GM12874 (cell line): ENCODE measurements around the gene C1QL4.

Experiments
- TF ChIP-seq, protein P1 (sequence below): IDR thresholded peaks from 2 replicates; pipeline ENCODE4 v1.5.1; 2011; ENCODE audit warnings: low read depth, mild to moderate bottlenecking, control low read depth, low read length, moderate library complexity; ENCODE audit not compliant: insufficient read depth

Gene C1QL4

DNA sequence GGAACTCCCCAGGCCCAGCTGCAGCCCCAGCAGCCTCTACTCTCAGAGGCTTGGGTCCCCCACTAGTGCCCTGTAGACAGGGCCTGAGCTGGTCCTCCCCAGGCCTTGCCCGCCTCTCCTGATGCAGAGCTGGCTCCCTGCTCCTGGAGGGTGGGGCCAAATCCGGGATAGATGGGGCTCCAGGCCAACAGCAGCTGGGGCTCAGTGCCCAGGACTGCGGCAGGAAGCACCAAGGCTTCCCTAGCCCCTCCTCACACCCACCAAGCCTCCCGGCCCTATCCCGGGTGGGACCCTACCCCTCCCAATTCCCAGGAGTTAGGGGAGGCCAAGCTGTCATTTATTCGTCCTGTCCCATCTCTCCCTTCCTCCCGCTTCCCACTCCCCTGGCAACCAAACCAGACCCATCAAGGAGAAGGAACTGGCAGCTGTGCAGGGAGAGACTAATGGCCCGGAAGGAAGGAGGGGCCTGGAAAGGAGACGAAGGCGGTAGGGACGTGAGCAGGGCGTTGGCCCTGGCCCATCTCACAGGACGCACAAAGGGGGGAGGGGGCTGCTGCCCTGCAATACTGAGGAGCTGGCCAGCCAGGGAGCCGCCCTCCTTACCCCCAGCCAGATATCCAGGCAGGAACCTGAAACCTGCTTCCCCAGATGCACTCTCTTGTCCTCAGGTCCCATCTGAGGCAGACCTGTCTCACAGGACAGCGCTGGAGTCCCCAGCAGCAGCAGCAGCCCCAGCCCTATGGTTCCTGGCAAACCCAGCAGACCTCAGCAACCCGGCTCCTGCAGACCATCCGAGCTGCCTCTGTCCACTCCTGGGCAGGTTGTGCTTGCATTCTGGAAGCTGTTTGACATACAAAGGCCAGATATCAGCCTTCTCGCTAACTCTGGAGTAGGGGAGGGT lies 43.7 kb downstream of the C1QL4 start:
- TF ChIP-seq, protein P1, sequence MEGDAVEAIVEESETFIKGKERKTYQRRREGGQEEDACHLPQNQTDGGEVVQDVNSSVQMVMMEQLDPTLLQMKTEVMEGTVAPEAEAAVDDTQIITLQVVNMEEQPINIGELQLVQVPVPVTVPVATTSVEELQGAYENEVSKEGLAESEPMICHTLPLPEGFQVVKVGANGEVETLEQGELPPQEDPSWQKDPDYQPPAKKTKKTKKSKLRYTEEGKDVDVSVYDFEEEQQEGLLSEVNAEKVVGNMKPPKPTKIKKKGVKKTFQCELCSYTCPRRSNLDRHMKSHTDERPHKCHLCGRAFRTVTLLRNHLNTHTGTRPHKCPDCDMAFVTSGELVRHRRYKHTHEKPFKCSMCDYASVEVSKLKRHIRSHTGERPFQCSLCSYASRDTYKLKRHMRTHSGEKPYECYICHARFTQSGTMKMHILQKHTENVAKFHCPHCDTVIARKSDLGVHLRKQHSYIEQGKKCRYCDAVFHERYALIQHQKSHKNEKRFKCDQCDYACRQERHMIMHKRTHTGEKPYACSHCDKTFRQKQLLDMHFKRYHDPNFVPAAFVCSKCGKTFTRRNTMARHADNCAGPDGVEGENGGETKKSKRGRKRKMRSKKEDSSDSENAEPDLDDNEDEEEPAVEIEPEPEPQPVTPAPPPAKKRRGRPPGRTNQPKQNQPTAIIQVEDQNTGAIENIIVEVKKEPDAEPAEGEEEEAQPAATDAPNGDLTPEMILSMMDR, result no peak

DNA sequence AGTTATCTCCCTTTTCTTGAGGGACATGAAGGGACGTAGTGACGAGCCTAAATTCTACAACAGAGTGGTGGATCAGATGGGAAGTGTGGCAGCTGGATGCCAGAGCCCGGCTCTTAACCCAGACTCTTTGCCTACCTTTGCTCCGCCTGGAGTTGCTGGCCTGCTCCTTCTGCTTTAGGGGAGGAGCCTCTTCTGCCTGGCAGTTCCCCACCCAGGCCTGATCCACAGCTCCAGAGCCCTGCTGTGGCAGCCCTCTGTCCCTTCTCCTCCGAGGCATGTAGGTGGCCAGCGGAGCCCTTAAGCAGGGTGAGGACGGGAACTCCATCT lies 44.3 kb downstream of the C1QL4 start:
- TF ChIP-seq, protein P1, result no peak

DNA sequence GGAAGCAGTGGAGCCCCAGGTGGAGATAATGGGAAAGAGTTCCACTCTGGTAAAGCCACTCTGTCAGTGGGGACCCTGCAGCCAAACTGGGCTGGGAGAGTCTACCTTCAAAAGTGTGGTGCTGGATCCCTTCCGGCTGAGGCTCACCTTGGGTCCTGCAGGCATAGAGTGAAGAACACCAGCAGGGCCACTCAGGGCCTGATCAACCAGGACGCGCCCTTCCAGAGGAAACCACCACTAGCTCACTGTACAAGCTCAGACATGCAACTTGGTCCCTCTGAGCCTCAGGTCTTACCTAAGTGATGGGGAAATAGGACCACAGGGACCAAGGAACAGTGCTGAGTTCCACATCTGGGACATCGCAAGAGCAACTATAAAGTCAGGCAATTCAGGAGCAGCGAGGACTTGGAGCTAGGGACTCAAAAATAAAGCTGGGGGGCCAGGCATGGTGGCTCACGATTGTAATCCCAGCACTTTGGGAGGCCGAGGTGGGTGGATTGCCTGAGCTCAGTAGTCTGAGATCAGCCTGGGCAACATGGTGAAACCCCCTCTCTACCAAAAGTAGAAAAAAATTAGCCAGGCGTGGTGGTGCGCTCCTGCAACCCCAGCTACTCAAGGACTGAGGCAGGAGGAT lies 47.9 kb downstream of the C1QL4 start:
- TF ChIP-seq, protein P1, result no peak

DNA sequence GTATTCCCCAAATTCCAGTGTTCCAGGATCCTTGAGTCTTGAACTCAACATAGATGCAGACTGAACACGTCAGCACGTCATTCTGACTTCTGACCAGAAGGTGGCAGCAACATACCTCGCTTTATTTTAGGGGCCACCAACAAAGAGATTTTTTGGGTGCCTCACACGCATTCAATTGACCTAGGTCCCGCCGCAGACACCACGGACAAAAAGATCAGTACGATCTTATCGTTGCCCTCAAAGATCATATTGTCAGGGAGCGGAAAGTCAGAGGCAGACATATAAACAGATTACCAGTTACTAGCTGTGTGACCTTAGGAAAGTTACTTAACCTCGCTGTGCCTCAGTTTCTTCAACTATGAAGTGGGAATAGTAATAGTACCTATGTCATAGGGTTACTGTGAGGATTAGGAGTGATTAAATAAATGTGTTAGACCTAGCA lies 48.6 kb downstream of the C1QL4 start:
- TF ChIP-seq, protein P1, result peak; percentile 80

DNA sequence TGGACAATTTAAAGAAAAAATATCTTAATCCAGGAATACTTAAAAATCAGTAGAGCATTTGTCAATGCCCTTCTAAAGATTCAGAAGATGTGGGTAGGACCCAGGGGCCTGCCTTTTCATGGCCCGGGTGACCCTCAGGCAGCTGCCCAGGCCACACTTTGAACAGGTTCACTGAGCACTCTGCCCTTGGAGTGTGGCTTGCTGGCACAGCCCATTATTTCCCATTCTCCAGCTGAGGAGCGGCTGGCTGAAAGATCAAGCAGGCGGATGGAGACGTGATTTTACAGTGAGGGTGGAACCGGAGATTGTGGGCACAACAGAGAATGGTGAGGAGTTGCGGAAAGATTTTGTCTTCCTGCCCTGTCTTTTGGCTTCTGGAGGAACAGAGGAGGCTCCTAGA lies 49.1 kb downstream of the C1QL4 start:
- TF ChIP-seq, protein P1, result no peak

DNA sequence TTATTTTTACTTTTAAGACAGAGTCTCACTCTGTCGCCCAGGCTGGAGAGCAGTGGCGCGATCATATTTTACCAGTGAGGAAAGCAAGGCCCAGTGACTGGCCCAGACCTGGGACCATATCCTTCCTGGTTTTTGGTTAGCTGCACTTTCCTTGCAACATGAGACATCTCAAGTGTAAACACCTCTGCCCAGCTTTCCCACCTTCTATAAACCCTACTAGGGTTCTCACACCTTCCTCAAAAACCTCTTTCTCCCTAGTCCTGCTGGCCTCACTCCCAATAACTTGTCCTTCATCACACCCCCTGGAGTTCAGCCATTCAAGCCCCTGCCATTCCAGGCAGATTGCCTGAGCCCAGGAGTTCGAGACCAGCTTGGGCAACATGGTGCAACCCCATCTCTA lies 52.3 kb downstream of the C1QL4 start:
- TF ChIP-seq, protein P1, result no peak

DNA sequence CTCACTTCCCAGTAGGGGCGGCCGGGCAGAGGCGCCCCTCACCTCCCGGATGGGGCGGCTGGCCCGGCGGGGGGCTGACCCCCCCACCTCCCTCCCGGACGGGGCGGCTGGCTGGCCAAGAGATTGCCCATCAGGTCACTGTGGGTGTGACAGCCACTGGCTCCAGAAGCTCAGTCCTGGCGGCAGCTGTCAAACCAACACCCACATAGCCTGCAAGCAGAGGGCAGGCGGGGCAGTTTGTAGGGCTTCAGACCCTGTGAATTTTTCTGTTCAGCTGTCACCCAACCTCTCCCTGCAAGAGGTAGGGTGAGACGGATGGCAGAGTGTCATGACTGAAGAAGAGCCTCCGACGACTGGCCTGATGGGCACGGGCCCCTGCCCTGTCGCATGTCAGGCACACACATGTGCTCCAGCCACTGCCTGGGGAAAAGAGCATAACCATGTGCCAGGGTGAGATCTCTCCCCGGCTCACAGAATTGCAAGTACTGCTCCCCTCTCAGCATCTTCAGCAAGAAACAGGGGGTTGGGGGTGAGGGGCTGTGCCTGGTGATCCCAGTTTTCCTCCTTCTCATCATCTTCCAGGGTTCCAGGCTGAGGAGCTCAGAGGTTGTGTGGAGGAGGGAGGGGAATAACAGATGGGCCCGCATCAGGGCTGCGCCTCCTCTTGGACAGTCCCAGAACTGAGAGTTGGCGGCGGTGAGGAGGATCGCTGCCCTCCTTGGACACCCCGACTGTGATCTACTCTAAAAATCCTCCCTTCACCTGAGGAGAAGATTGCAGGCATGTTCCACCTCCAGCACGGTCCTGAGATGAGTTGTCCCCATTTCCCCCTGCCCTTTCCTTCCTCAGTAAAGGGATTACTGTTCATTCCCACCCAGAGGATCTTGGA lies 53.2 kb downstream of the C1QL4 start:
- TF ChIP-seq, protein P1, result no peak
